Psoas muscle (tissue), 8 donors: ENCODE data around the gene NUP205. TPM values are rescaled to one million over a fixed set of nuclear protein-coding genes. Genes with fewer than 3 reads are reported as not detected.

ENCODE experiments used
- ATAC-seq, 4 donors: fragments of 200-7000 bp; cut with Tn5 transposase; one replicate each; pipeline ENCODE4 v1.9.1; 2020; ENCODE audit warnings: moderate library complexity in 3 of 4, mild to moderate bottlenecking in 2 of 4
- DNase-seq, 2 donors: peaks; one replicate each; pipeline ENCODE4 v3.0.0-alpha.2; 2020
- H3K27ac ChIP-seq: fragments of 200-600 bp; one replicate; pipeline ENCODE4 v1.8.0; 2022
- H3K27me3 ChIP-seq, 3 donors: fragments of 200-600 bp in 1 of 3; one replicate each; pipeline versions ENCODE4 v1.6.1 to v1.8.0; 2013 to 2022; ENCODE audit warnings: low read length in 2 of 3, mild to moderate bottlenecking in 2 of 3, moderate library complexity in 1 of 3; ENCODE audit not compliant: insufficient read depth in 3 of 3
- H3K36me3 ChIP-seq, 2 donors: fragments of 200-600 bp in 1 of 2; one replicate each; pipeline versions ENCODE4 v1.6.1 to v1.8.0; 2013 to 2022; ENCODE audit warnings: low read depth in 1 of 2, mild to moderate bottlenecking in 1 of 2, moderate library complexity in 1 of 2; ENCODE audit not compliant: insufficient read depth in 1 of 2
- H3K4me1 ChIP-seq: fragments of 200-600 bp; one replicate; pipeline ENCODE4 v1.8.0; 2022
- H3K4me3 ChIP-seq: fragments of 200-600 bp; one replicate; pipeline ENCODE4 v1.8.0; 2022; ENCODE audit warnings: mild to moderate bottlenecking
- H3K9me3 ChIP-seq: fragments of 200-600 bp; one replicate; pipeline ENCODE4 v1.8.0; 2022
- CTCF ChIP-seq: fragments of 200-600 bp; IDR thresholded peaks from one replicate; pipeline ENCODE4 v1.8.0; 2022; ENCODE audit warnings: antibody characterized with exemption
- WGBS, 3 donors: extraction: QIAGEN DNeasy Blood & Tissue Kit; methylation state at CpG; one replicate each; pipeline versions ENCODE4 v1.1.6 to v1.1.7; 2013; 5-methylcytosine and 5-hydroxymethylcytosine counted together
- intact Hi-C, 2 donors: fragments of 100-400 bp; cut with DNase I; formaldehyde crosslinking; loops; one replicate each; pipeline versions ENCODE4 v1.11.0 to v1.14.2; 2022
- polyA plus RNA-seq, 3 donors: library from polyadenylated mRNA; stranded (reverse); fragments of 200-250 nt; gene quantifications; one replicate each; pipeline ENCODE4 v1.2.3, GENCODE V29; 2013
- total RNA-seq, 4 donors: library from RNA; stranded (reverse); fragmentation: NEBNext Ultra II Directional in 2 of 4; extraction: Animal tissue kit (Norgen Biotek cat#: 25700) in 2 of 4; gene quantifications; one replicate each; pipeline versions ENCODE4 v1.2.1 to v1.2.4, GENCODE V29; 2021 to 2023
- donor health status: healthy with polysubstance abuse.
- donor health status: DM: no; HTN: no; CAD: no; lungs with moderate emphysema.
- donor health status: Bipolar disorder and iron deficiency.
- donor health status: healthy.
- donor health status: DM: yes; HTN: yes; CAD: no.
- donor health status: DM: no; HTN: no; CAD: no.
- donor health status: DM: no; HTN: no; CAD: no.
- donor health status: DM: yes; HTN: yes; CAD: no.

Gene NUP205
- total and polyA plus RNA-seq, 7 donors: 15.7 to 22.7 (median 19.5) TPM

GRCh38 chr7:135509839-135510591 lies 47.7 kb upstream of the NUP205 start, which contains the start of gene CNOT4:
Gene CNOT4, minus strand, starts transcription at chr7:135510102. Its CDS starts 71,771 bp downstream, at chr7:135438331.
- 0% methylated on average over 51 to 55 of the region's 55 CpGs for WGBS, 3 donors
- intact Hi-C loops: loop anchor here (5.0 kb wide), 2 partner anchors 47 to 63 kb away; partner anchors contain the start of gene NUP205 (in 1 of the 2)

GRCh38 chr7:135510592-135511183 lies 47.0 kb upstream of the NUP205 start:
- intact Hi-C loops: loop anchor here in 1 of 2 donors (5.0 kb wide), 1 partner anchor 47 kb away; the partner anchor contains the start of gene NUP205
- no peaks in the 10 kb centered on the region for H3K27me3 ChIP-seq
- peak overlapping the region; percentile 94 for H3K27ac ChIP-seq
- peak overlapping the region; percentile 94 for H3K4me3 ChIP-seq
- no peak for TF ChIP-seq CTCF
- no peaks in the 10 kb centered on the region for H3K36me3 ChIP-seq
- H3K4me1 ChIP-seq: peaks cover 22% of the 10 kb centered on the region
- ATAC-seq (no peak), DNase-seq (no peak)
- 1 to 3% (median 2%) methylated on average over 17 of the region's 17 CpGs for WGBS, 3 donors
- no peaks in the 10 kb centered on the region for H3K9me3 ChIP-seq

More at GRCh38 chr7:135509839-135510591, 47.7 kb upstream of the NUP205 start, which contains the start of gene CNOT4:
- Histone ChIP-seq H3K27ac (peak within 1 kb of the TSS; percentile 94), H3K4me1 (peaks cover 22% of the 10 kb centered on the region), H3K4me3 (peak within 1 kb of the TSS; percentile 94), H3K9me3 (no peaks in the 10 kb centered on the region), H3K36me3 (no peaks in the 10 kb centered on the region), H3K27me3 (no peaks in the 10 kb centered on the region)
- no peak for TF ChIP-seq CTCF
- DNase-seq (peak; percentile 97 to 98), ATAC-seq (peak; percentile 97 to 99 (median 98))

- WGBS, 3 donors: 92 to 93% (median 93%) methylated on average over 2 of the region's 2 CpGs
- H3K4me3 ChIP-seq: no peak overlapping the region
- intact Hi-C loops: loop anchor here (2.0 to 5.0 kb wide), 2 partner anchors 45 to 46 kb away; partner anchors contain the start of gene NUP205 (in 1 of the 2)
- H3K36me3 ChIP-seq: no peaks in the 10 kb centered on the region
- H3K4me1 ChIP-seq: peaks cover 16% of the 10 kb centered on the region
- ATAC-seq (peak in 2 of 4 donors; percentile 27 to 39), DNase-seq (no peak)
- no peaks in the 10 kb centered on the region for H3K9me3 ChIP-seq
- H3K27me3 ChIP-seq: no peaks in the 10 kb centered on the region
- no peak overlapping the region for H3K27ac ChIP-seq
- TF ChIP-seq CTCF: peak; percentile 52
These were observed 45.4 kb upstream of the NUP205 start for GRCh38 chr7:135512135-135512887.

- no peaks in the 10 kb centered on the region for H3K36me3 ChIP-seq
- WGBS, 3 donors: 73 to 82% (median 77%) methylated on average over 3 of the region's 3 CpGs
- ATAC-seq: no peak
- H3K4me1 ChIP-seq: no peaks in the 10 kb centered on the region
- no peak for TF ChIP-seq CTCF
- no peak for DNase-seq
- H3K27ac ChIP-seq: no peak overlapping the region
- no peak overlapping the region for H3K4me3 ChIP-seq
- intact Hi-C loops: loop anchor here in 1 of 2 donors (5.0 kb wide), 1 partner anchor 42 kb away; the partner anchor contains the start of gene NUP205
- no peaks in the 10 kb centered on the region for H3K9me3 ChIP-seq
- H3K27me3 ChIP-seq: no peaks in the 10 kb centered on the region
These were observed 42.9 kb upstream of the NUP205 start for GRCh38 chr7:135514856-135515255.
